OCI-LY7 (cell line): Measurements from ENCODE around the gene AWAT2. TPM values are rescaled to one million over a fixed set of nuclear protein-coding genes. Genes with fewer than 3 reads are reported as not detected.

Experiments
- BruUV-seq: library from RNA; stranded (reverse); fragments of 400-500 nt; replicated peaks from 2 replicates; lab custom pipeline; 2021; lab: Mats Ljungman, UMichigan
- CTCF ChIA-PET: fragments of 300-600 bp; sonication (Branson Sonifier 250); formaldehyde crosslinking; loops from one replicate; lab custom pipeline; 2022; ENCODE audit warnings: antibody characterized with exemption; ENCODE audit not compliant: unreplicated experiment; lab: Charles Lee
- POLR2A ChIA-PET: fragments of 300-600 bp; sonication (Branson Sonifier 250); formaldehyde crosslinking; loops from one replicate; lab custom pipeline; 2022; ENCODE audit warnings: antibody characterized with exemption; lab: Charles Lee
- DNase-seq: peaks from one replicate; pipeline ENCODE4 v3.0.0-alpha.2; 2015; ENCODE audit warnings: low spot score
- H2AFZ ChIP-seq: fragments of 200-600 bp; sonication (generic), shearing (Covaris generic); 2 replicates; pipeline ENCODE4 v1.6.1; 2014; ENCODE audit warnings: mild to moderate bottlenecking, antibody characterized with exemption, low read length, moderate library complexity
- H3K27ac ChIP-seq: fragments of 200-600 bp; sonication (generic); 2 replicates; pipeline ENCODE4 v1.5.1; 2014; ENCODE audit warnings: mixed run types, low read depth, mild to moderate bottlenecking, moderate library complexity, low read length, inconsistent platforms; ENCODE audit not compliant: poor library complexity, severe bottlenecking
- H3K36me3 ChIP-seq: fragments of 200-600 bp; sonication (generic); 2 replicates; pipeline ENCODE4 v1.6.1; 2014; ENCODE audit warnings: mild to moderate bottlenecking, antibody characterized with exemption, low read length, moderate library complexity, mixed read lengths; ENCODE audit not compliant: insufficient read depth
- H3K4me1 ChIP-seq: fragments of 200-600 bp; sonication (generic); 2 replicates; pipeline ENCODE4 v1.5.1; 2014; ENCODE audit warnings: mild to moderate bottlenecking, low read length; ENCODE audit not compliant: insufficient read depth, poor library complexity, severe bottlenecking
- H3K4me2 ChIP-seq: fragments of 200-600 bp; sonication (generic); 2 replicates; pipeline ENCODE4 v1.6.1; 2014; ENCODE audit warnings: mild to moderate bottlenecking, low read length
- H3K4me3 ChIP-seq: fragments of 200-600 bp; sonication (generic); 2 replicates; pipeline ENCODE4 v1.5.1; 2014; ENCODE audit warnings: mild to moderate bottlenecking, low read depth, low read length; ENCODE audit not compliant: poor library complexity, severe bottlenecking
- H3K79me2 ChIP-seq: fragments of 200-600 bp; sonication (generic); 2 replicates; pipeline ENCODE4 v1.6.1; 2016; ENCODE audit warnings: low read depth, mild to moderate bottlenecking, low read length, moderate library complexity, mixed read lengths; ENCODE audit not compliant: insufficient read depth
- H3K9me2 ChIP-seq: fragments of 200-600 bp; sonication (generic); 2 replicates; pipeline ENCODE4 v1.6.1; 2016; ENCODE audit warnings: mild to moderate bottlenecking, low read length, mixed read lengths; ENCODE audit not compliant: insufficient read depth
- H3K9me3 ChIP-seq: fragments of 200-600 bp; sonication (generic); 2 replicates; pipeline ENCODE4 v1.6.1; 2014; ENCODE audit warnings: mild to moderate bottlenecking, mixed run types, low read length, mixed read lengths
- H4K20me1 ChIP-seq: fragments of 200-600 bp; sonication (generic); 2 replicates; pipeline ENCODE4 v1.6.1; 2014; ENCODE audit warnings: mild to moderate bottlenecking, antibody characterized with exemption, low read length, moderate library complexity, mixed read lengths; ENCODE audit not compliant: insufficient read depth
- CTCF ChIP-seq: fragments of 200-600 bp; sonication (generic); conservative IDR thresholded peaks from 2 replicates; pipeline ENCODE4 v1.5.1; 2014; ENCODE audit warnings: mild to moderate bottlenecking, antibody characterized with exemption, low read length, moderate library complexity, mixed read lengths
- EZH2phosphoT487 ChIP-seq: fragments of 200-600 bp; sonication (generic); IDR thresholded peaks from 2 replicates; pipeline ENCODE4 v1.6.1; 2018; ENCODE audit warnings: low read depth, borderline replicate concordance, mild to moderate bottlenecking, mixed run types, antibody characterized with exemption, low read length, moderate library complexity, mixed read lengths
- intact Hi-C: fragments of 100-400 bp; cut with micrococcal nuclease; formaldehyde crosslinking; loops from one replicate; pipeline ENCODE4 v1.10.0; 2022; ENCODE audit not compliant: unreplicated experiment
- total RNA-seq, 2 experiments: library from RNA; depleted of rRNA in 1 of 2; stranded (reverse); fragments of >200 nt in 1 of 2; shearing (Covaris generic) in 1 of 2; gene quantifications; 2 replicates each; pipeline ENCODE4 v1.2.3, GENCODE V29; 2014 to 2022

AWAT2 gene
- total RNA-seq, 2 experiments from 2014 or later = not detected

DNA sequence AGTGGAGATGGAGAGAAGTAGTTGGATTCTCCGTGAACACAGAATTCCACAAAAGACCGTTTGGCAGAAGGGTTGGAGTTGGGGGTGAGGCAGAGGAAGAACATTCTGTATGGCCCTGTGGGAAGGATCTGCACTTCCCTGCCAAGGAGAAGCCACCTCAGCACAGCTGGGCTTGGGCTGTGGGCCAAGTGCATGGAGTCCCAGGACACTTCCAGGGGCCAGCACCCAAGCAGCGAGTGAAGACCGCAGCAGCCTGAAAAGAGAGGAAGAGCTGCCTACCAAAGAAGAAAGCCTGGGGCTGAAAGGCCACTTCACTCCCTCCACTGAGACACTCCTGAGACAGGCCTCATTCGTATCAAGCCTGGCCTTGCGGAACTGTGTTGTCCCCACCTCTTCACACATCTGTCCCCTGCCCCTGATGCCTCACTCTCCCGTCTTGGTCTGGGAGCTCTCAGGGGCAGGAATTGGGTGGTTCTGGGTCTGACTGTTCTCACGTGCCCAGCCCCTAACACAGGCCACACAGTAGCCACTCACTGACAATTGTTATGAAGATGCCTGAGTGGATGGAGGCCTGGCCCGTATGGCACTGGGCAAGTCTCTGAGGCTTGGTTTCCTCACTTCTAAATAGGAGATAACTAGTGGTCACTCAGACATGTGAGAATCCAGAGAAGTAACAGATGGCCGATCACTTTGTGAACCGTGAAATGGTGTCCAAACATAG lies 3.3 kb upstream of the AWAT2 start:
- Histone ChIP-seq H4K20me1 (no peaks in the 10 kb centered on the region), H3K9me2 (no peaks in the 10 kb centered on the region), H3K9me3 (no peaks in the 10 kb centered on the region), H3K27ac (no peak overlapping the region), H3K4me2 (no peak overlapping the region), H3K79me2 (no peaks in the 10 kb centered on the region), H3K36me3 (no peaks in the 10 kb centered on the region), H2AFZ (no peak overlapping the region), H3K4me3 (no peak overlapping the region), H3K4me1 (no peaks in the 10 kb centered on the region)
- no peak for DNase-seq
- TF ChIP-seq EZH2phosphoT487 = no peak
- no peak for TF ChIP-seq CTCF
- intact Hi-C loops = no loop called here
- BruUV-seq = no TSS peak
- CTCF ChIA-PET = no interaction called here
- POLR2A ChIA-PET = no interaction called here

GRCh38 chrX:70049406-70049805 lies 332 bp downstream of the AWAT2 start:
- TF ChIP-seq CTCF (no peak), EZH2phosphoT487 (no peak)
- no TSS peak for BruUV-seq
- H3K4me3 ChIP-seq = no peak overlapping the region
- no peaks in the 10 kb centered on the region for H3K9me3 ChIP-seq
- H3K4me1 ChIP-seq = no peaks in the 10 kb centered on the region
- no peak overlapping the region for H3K27ac ChIP-seq
- H4K20me1 ChIP-seq = no peaks in the 10 kb centered on the region
- H3K79me2 ChIP-seq = no peaks in the 10 kb centered on the region
- POLR2A ChIA-PET = no interaction called here
- no peak overlapping the region for H2AFZ ChIP-seq
- H3K36me3 ChIP-seq = no peaks in the 10 kb centered on the region
- no peak for DNase-seq
- CTCF ChIA-PET = no interaction called here
- H3K4me2 ChIP-seq = no peak overlapping the region
- intact Hi-C loops = no loop called here
- no peaks in the 10 kb centered on the region for H3K9me2 ChIP-seq

GRCh38 chrX:70046978-70047377 lies 2.8 kb downstream of the AWAT2 start:
- Histone ChIP-seq H3K79me2 (no peaks in the 10 kb centered on the region), H3K4me2 (no peak overlapping the region), H4K20me1 (no peaks in the 10 kb centered on the region), H3K36me3 (no peaks in the 10 kb centered on the region), H3K9me3 (no peaks in the 10 kb centered on the region), H3K4me1 (no peaks in the 10 kb centered on the region), H3K4me3 (no peak overlapping the region), H2AFZ (no peak overlapping the region), H3K27ac (no peak overlapping the region), H3K9me2 (no peaks in the 10 kb centered on the region)
- ChIA-PET CTCF (no interaction called here), POLR2A (no interaction called here)
- intact Hi-C loops = no loop called here
- TF ChIP-seq CTCF (no peak), EZH2phosphoT487 (no peak)
- BruUV-seq = no TSS peak
- DNase-seq = no peak
